ENCODE measurements around the gene ABCB1. TPM values are rescaled to one million over a fixed set of nuclear protein-coding genes. Genes with fewer than 3 reads are reported as not detected.

ABCB1 gene
- total and polyA plus RNA-seq, 2 of the 13 experiments (the other 11 are each of a cell fraction or from before 2014, with no cell fraction given), result 42.8 to 52.6 TPM

GRCh38 chr7:87530126-87530525 is 70.6 kb downstream of the ABCB1 start (continued):
- TF ChIP-seq NRL (CRISPR knock-in tag; IDR thresholded peaks at IDR 0.05; ENCODE audit: borderline replicate concordance) (no peak), TARDBP (CRISPR knock-in tag; IDR thresholded peaks at IDR 0.05) (no peak), YY1 (IDR thresholded peaks at IDR 0.05; ENCODE audit: insufficient read depth, insufficient replicate concordance, low read depth, low read length) (no peak), SCMH1 (CRISPR knock-in tag; IDR thresholded peaks at IDR 0.05; ENCODE audit: borderline replicate concordance) (no peak), UBTF (CRISPR knock-in tag; IDR thresholded peaks at IDR 0.05) (no peak), ZNF550 (CRISPR knock-in tag; IDR thresholded peaks at IDR 0.05; ENCODE audit: borderline replicate concordance) (no peak), AKNA (CRISPR knock-in tag; IDR thresholded peaks at IDR 0.05; ENCODE audit: borderline replicate concordance) (no peak), KLF11 (CRISPR knock-in tag; IDR thresholded peaks at IDR 0.05) (no peak), ZNF597 (CRISPR knock-in tag; IDR thresholded peaks at IDR 0.05) (no peak)
